Measurements from ENCODE around the gene PIPOX. TPM values are rescaled to one million over a fixed set of nuclear protein-coding genes. Genes with fewer than 3 reads are reported as not detected.
A peak's percentile ranks its signal among the peaks of the same experiment; 100 is the strongest.

The PIPOX gene
- 1.3 TPM for total RNA-seq
- long read RNA-seq, partial matches to known transcripts: 1 of 4 reads
- long read RNA-seq, other reads (novel, unspliced or antisense): 3 of 4 reads

DNA sequence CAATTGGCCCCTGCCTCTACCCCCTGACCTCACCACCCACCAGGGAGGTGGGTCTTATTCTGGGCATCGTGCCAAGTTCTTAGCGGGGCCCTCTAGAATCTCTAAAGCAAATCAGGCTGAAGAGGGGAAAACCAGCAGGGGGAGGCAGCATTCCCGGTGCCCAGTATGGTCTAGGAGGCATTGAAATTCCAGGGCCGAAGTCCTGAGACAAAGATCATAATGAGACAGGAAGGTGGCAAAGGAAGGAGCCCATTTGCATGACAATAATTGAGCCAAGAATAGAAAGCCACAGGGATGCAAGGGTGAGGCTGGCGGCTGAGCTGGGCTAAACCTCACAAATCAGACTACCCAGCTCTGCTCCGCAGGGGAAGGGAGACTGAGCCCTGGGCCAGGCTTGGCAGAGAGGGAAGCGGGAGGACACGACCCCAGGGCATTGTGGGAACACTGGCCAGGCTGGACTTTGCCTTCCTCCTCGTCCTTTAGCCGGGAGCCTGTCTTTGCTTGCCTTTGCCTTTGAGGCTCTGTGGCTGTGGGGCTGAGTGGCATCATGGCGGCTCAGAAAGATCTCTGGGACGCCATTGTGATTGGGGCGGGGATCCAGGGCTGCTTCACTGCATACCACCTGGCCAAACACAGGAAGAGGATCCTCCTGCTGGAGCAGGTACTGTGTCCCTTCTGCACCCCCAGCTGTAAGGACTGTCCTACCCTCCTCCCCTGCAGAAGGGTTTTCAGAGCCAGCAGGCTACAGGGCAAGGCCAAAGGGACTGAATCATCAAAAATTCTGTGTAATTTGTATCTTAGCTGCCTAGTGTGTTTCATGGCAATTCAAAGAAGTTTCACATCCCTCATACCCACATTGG lies at the start of gene PIPOX:
Gene PIPOX, plus strand, starts transcription at position 463 of the 860 bp plus-strand sequence. Its CDS starts 85 bp downstream, at position 548.
- Histone ChIP-seq H3K4me1 (peaks cover 29% of the 10 kb centered on the region), H3K4me3 (peak within 1 kb of the TSS; percentile 8), H3K27ac (peak within 1 kb of the TSS; percentile 32), H3K9me3 (no peaks in the 10 kb centered on the region), H3K27me3 (ENCODE audit: low read depth) (no peaks in the 10 kb centered on the region), H3K36me3 (no peaks in the 10 kb centered on the region)
- intact Hi-C loops (cut with DNase I): no loop called here
- DNase-seq: peak; percentile 50
- peak; percentile 77 to 81 for ATAC-seq
- TF ChIP-seq, protein P1, sequence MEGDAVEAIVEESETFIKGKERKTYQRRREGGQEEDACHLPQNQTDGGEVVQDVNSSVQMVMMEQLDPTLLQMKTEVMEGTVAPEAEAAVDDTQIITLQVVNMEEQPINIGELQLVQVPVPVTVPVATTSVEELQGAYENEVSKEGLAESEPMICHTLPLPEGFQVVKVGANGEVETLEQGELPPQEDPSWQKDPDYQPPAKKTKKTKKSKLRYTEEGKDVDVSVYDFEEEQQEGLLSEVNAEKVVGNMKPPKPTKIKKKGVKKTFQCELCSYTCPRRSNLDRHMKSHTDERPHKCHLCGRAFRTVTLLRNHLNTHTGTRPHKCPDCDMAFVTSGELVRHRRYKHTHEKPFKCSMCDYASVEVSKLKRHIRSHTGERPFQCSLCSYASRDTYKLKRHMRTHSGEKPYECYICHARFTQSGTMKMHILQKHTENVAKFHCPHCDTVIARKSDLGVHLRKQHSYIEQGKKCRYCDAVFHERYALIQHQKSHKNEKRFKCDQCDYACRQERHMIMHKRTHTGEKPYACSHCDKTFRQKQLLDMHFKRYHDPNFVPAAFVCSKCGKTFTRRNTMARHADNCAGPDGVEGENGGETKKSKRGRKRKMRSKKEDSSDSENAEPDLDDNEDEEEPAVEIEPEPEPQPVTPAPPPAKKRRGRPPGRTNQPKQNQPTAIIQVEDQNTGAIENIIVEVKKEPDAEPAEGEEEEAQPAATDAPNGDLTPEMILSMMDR (IDR thresholded peaks at IDR 0.05): no peak

GRCh38 chr17:28993645-28994426 lies 49.1 kb upstream of the PIPOX start:
- Histone ChIP-seq H3K4me1 (no peaks in the 10 kb centered on the region), H3K27me3 (ENCODE audit: low read depth) (peaks cover 4% of the 10 kb centered on the region), H3K9me3 (no peaks in the 10 kb centered on the region), H3K36me3 (no peaks in the 10 kb centered on the region), H3K4me3 (no peak overlapping the region), H3K27ac (no peak overlapping the region)
- TF ChIP-seq, protein P1 (IDR thresholded peaks at IDR 0.05): no peak
- DNase-seq (no peak), ATAC-seq (no peak)
- intact Hi-C loops (cut with DNase I): no loop called here

GRCh38 chr17:28996554-28997096 lies 46.3 kb upstream of the PIPOX start:
- no peak overlapping the region for H3K4me3 ChIP-seq
- intact Hi-C loops (cut with DNase I): no loop called here
- TF ChIP-seq, protein P1 (IDR thresholded peaks at IDR 0.05): no peak
- H3K27ac ChIP-seq: no peak overlapping the region
- ATAC-seq (no peak), DNase-seq (no peak)
- H3K4me1 ChIP-seq: no peaks in the 10 kb centered on the region
- peaks cover 4% of the 10 kb centered on the region for H3K27me3 ChIP-seq (ENCODE audit: low read depth)
- H3K36me3 ChIP-seq: no peaks in the 10 kb centered on the region
- no peaks in the 10 kb centered on the region for H3K9me3 ChIP-seq

DNA sequence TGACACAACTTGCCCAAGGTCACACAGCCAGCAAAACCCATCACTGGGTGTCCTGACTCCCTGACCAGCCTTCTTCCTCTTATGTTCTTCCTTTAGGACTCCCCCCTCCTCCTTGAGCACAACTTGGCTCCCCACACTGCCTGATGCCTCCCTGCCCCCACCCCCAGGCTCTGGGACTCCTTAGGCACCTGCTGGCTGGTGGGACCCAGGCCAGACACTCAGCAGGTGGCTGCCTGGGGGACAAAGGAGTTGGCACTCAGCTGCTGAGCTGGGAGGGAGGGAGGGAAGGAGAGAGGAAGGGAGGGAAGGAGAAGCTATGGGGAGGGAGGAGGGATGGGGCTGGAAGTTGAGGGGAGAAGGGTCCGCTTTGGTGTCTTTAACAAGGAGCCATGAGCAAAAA lies 45.1 kb upstream of the PIPOX start:
- ATAC-seq (no peak), DNase-seq (no peak)
- Histone ChIP-seq H3K9me3 (no peaks in the 10 kb centered on the region), H3K36me3 (no peaks in the 10 kb centered on the region), H3K27me3 (ENCODE audit: low read depth) (peaks cover 4% of the 10 kb centered on the region), H3K27ac (no peak overlapping the region), H3K4me1 (no peaks in the 10 kb centered on the region), H3K4me3 (no peak overlapping the region)
- TF ChIP-seq, protein P1 (IDR thresholded peaks at IDR 0.05): no peak
- intact Hi-C loops (cut with DNase I): no loop called here

DNA sequence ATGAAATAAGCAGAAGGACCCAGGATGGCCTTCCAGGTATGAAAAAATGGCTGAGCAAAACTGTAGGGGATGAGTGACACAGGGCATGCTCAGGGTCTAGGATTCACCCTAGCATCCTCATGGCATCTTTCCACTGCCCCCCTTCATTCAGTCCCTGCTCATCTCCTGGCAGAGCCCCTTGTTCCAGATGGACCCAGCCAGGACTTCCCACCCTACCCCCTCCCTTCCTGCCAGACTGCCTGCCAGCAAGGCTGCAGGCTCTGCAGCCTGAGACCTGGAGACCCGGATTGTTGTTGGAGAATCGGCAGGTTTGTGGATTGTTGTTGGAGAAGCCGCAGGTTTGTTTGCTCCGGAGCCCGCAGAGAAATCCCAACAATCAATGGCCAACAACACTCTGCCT lies 43.7 kb upstream of the PIPOX start:
- Histone ChIP-seq H3K4me3 (no peak overlapping the region), H3K9me3 (no peaks in the 10 kb centered on the region), H3K36me3 (no peaks in the 10 kb centered on the region), H3K27me3 (ENCODE audit: low read depth) (peaks cover 16% of the 10 kb centered on the region), H3K27ac (no peak overlapping the region), H3K4me1 (no peaks in the 10 kb centered on the region)
- TF ChIP-seq, protein P1 (IDR thresholded peaks at IDR 0.05): no peak
- no peak for DNase-seq
- no peak for ATAC-seq
- intact Hi-C loops (cut with DNase I): no loop called here

Measured in lower lobe of right lung (tissue), 2 donors.